Dendritic cell treated with granulocyte-macrophage colony-stimulating factor and Interleukin-4, amounts not matched to agents 40 ng/mL and 50 ng/mL, for 4 days (primary cell): ENCODE results near the gene RANBP3.
"Not testable (repeated sequence)": the region's sequence is repeated elsewhere in the genome, so short reads cannot be mapped to it uniquely, and the experiment has no call there.

Experiments
- H3K27ac Mint-ChIP-seq: one replicate; pipeline ENCODE4 v1.8.0; 2022; ENCODE audit warnings: mild to moderate bottlenecking, mixed read lengths
- H3K27me3 Mint-ChIP-seq: one replicate; pipeline ENCODE4 v1.8.0; 2022; ENCODE audit warnings: mild to moderate bottlenecking, mixed read lengths
- H3K36me3 Mint-ChIP-seq: one replicate; pipeline ENCODE4 v1.8.0; 2022; ENCODE audit warnings: low read depth, mixed read lengths
- H3K4me1 Mint-ChIP-seq: one replicate; pipeline ENCODE4 v1.8.0; 2022; ENCODE audit warnings: low read depth, mixed read lengths
- H3K4me3 Mint-ChIP-seq: one replicate; pipeline ENCODE4 v1.8.0; 2022; ENCODE audit warnings: mild to moderate bottlenecking, moderate library complexity, mixed read lengths
- H3K9me3 Mint-ChIP-seq: one replicate; pipeline ENCODE4 v1.8.0; 2022; ENCODE audit warnings: mixed read lengths
- intact Hi-C: fragments of 100-400 bp; cut with micrococcal nuclease; formaldehyde crosslinking; loops from one replicate; pipeline ENCODE4 v1.15.0; 2022

Gene RANBP3

GRCh38 chr19:5985837-5986236 lies 7.9 kb upstream of the RANBP3 start:
- not testable (repeated sequence) for H3K4me3 Mint-ChIP-seq
- H3K4me1 Mint-ChIP-seq = peaks cover 31% of the 10 kb centered on the region

GRCh38 chr19:5985098-5985783 lies 7.3 kb upstream of the RANBP3 start:
- peaks cover 26% of the 10 kb centered on the region for H3K4me1 Mint-ChIP-seq
- H3K4me3 Mint-ChIP-seq = no peak overlapping the region
- H3K27ac Mint-ChIP-seq = no peak overlapping the region
- intact Hi-C loops = no loop called here
- no peaks in the 10 kb centered on the region for H3K9me3 Mint-ChIP-seq
- H3K36me3 Mint-ChIP-seq = no peaks in the 10 kb centered on the region
- no peaks in the 10 kb centered on the region for H3K27me3 Mint-ChIP-seq

More at GRCh38 chr19:5985837-5986236, 7.9 kb upstream of the RANBP3 start:
- not testable (repeated sequence) for H3K27me3 Mint-ChIP-seq, H3K27ac Mint-ChIP-seq, H3K9me3 Mint-ChIP-seq, H3K36me3 Mint-ChIP-seq
- intact Hi-C loops = loop anchor here (2.0 kb wide), 1 partner anchor 37 kb away; no protein-coding TSS in a partner anchor

GRCh38 chr19:5984600-5984999 lies 6.7 kb upstream of the RANBP3 start:
- no peak overlapping the region for H3K27ac Mint-ChIP-seq
- no peak overlapping the region for H3K4me3 Mint-ChIP-seq
- H3K4me1 Mint-ChIP-seq = peaks cover 28% of the 10 kb centered on the region
- H3K9me3 Mint-ChIP-seq = no peaks in the 10 kb centered on the region
- H3K36me3 Mint-ChIP-seq = no peaks in the 10 kb centered on the region
- no peaks in the 10 kb centered on the region for H3K27me3 Mint-ChIP-seq
- intact Hi-C loops = no loop called here

- peaks cover under 1% of the 10 kb centered on the region for H3K36me3 Mint-ChIP-seq
- intact Hi-C loops = no loop called here
- no peaks in the 10 kb centered on the region for H3K9me3 Mint-ChIP-seq
- H3K4me1 Mint-ChIP-seq = peaks cover 34% of the 10 kb centered on the region
- H3K4me3 Mint-ChIP-seq = no peak overlapping the region
- no peak overlapping the region for H3K27ac Mint-ChIP-seq
- no peaks in the 10 kb centered on the region for H3K27me3 Mint-ChIP-seq
Observed at GRCh38 chr19:5983367-5983955, 5.5 kb upstream of the RANBP3 start.

DNA sequence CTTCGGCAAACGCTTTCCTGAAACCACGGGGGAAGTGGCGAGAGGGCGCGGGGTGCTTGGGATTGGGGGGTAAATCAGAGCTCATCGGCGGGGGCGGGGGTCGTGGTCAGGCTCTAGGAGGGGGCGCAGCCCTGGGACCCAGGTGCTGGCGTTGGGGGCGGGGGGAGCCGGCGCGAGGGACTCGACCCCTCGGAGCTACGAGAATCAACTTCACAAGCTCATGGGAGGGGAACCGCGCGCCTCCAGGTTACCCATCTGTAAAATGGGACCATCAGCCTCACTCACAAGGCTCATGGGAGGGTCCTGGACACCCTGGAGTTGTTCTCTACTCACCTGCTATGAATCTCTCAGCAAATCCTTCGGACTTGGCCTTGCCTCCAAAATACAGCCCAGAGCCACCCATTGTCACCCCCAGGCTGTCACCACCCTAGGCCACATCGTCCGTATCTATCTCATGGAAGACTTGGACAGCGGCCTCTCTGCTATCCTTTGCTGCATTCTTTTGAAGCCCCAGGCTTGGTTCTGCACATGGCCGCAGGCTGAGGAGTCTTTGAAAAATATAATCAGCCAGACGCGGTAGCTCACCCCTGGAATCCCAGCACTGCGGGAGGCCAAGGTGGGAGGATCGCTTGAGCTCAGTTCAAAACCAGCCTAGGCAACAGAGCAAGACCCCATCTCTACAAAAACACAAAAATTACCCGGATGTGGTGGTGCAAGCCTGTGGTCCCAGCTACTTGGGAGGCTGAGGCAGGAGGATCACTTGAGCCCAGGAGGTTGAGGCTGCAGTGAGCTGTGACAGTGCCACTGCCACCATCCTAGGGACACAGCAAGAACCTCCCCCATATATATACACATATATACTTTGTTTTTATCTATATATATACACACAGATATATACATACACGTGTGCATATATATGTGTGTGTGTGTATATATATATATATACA lies 939 bp upstream of the RANBP3 start:
- Mint-ChIP-seq H3K27me3 (no peaks in the 10 kb centered on the region), H3K27ac (peak overlapping the region; percentile 86), H3K4me1 (peaks cover 53% of the 10 kb centered on the region), H3K4me3 (peak overlapping the region; percentile 82), H3K36me3 (peaks cover 47% of the 10 kb centered on the region), H3K9me3 (no peaks in the 10 kb centered on the region)
- intact Hi-C loops = loop anchor here (1.0 kb wide), 1 partner anchor 76 kb away; the partner anchor contains the start of gene NDUFA11

- H3K4me1 Mint-ChIP-seq = peaks cover 58% of the 10 kb centered on the region
- H3K36me3 Mint-ChIP-seq = peaks cover 60% of the 10 kb centered on the region
- no peaks in the 10 kb centered on the region for H3K9me3 Mint-ChIP-seq
- no peaks in the 10 kb centered on the region for H3K27me3 Mint-ChIP-seq
- intact Hi-C loops = no loop called here
- peak overlapping the region; percentile 82 for H3K4me3 Mint-ChIP-seq
- peak overlapping the region; percentile 86 for H3K27ac Mint-ChIP-seq
Observed at GRCh38 chr19:5977222-5977784, 637 bp downstream of the RANBP3 start.

DNA sequence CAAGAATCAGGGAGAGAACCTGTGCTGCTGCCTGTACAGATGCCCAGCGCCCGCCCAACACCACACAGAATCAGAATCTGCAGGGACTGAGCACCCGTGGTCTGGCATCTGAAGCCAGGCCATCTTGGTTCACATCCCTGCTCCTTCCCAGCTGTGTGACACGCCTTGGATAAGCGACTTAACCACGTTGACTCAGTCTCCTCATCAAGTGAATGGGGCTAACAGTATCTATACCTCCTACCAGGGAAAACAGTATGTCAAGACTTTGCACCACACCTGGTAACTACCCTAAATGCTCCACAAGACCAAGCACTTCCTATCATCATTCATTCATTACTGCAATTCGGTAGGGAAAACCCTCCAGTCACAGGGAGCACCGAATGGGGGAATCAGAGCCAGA lies 1.2 kb downstream of the RANBP3 start:
- Mint-ChIP-seq H3K4me1 (peaks cover 63% of the 10 kb centered on the region), H3K9me3 (no peaks in the 10 kb centered on the region), H3K4me3 (peak overlapping the region; percentile 82), H3K27me3 (no peaks in the 10 kb centered on the region), H3K36me3 (peaks cover 65% of the 10 kb centered on the region), H3K27ac (peak overlapping the region; percentile 86)
- intact Hi-C loops = no loop called here

GRCh38 chr19:5975388-5975728 lies 2.6 kb downstream of the RANBP3 start:
- Mint-ChIP-seq H3K4me3 (no peak overlapping the region), H3K9me3 (no peaks in the 10 kb centered on the region), H3K27me3 (no peaks in the 10 kb centered on the region), H3K4me1 (peaks cover 67% of the 10 kb centered on the region), H3K36me3 (peaks cover 70% of the 10 kb centered on the region), H3K27ac (no peak overlapping the region)
- intact Hi-C loops = no loop called here

DNA sequence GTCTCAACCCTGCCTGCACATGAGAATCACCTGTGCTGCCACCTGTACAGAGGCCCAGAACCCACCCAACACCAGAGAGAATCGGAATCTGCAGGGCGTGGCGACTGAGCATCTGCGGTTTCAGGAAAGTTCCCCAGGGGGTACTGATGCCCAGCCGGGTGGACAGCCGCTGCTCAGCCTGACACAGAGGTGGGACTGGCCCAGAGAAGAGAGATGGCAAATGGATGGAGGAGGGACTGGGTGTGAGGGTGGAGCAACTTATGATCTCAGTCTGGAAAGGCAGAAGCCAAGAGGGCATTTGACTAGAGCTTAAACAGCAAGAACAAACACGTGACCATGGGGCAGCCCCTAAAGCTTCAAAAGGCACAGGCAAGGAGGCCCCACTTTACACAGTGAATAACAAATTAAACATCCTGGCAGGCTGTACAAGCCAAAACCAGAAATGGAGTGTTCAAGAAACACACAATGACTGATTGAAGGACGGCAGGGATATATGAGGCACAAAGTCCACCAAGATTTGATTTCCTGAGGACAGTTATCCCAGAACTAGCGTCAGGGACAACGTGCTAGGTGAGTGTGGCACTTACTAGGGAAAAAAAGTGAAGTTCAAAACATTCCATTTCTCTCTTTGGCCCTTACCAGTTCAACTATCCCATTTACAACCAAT lies 3.1 kb downstream of the RANBP3 start:
- H3K36me3 Mint-ChIP-seq = peaks cover 72% of the 10 kb centered on the region
- no peak overlapping the region for H3K27ac Mint-ChIP-seq
- intact Hi-C loops = no loop called here
- no peak overlapping the region for H3K4me3 Mint-ChIP-seq
- H3K27me3 Mint-ChIP-seq = no peaks in the 10 kb centered on the region
- peaks cover 70% of the 10 kb centered on the region for H3K4me1 Mint-ChIP-seq
- no peaks in the 10 kb centered on the region for H3K9me3 Mint-ChIP-seq

GRCh38 chr19:5973867-5974635 lies 3.9 kb downstream of the RANBP3 start:
- no peaks in the 10 kb centered on the region for H3K27me3 Mint-ChIP-seq
- H3K9me3 Mint-ChIP-seq = no peaks in the 10 kb centered on the region
- peaks cover 70% of the 10 kb centered on the region for H3K4me1 Mint-ChIP-seq
- H3K4me3 Mint-ChIP-seq = no peak overlapping the region
- intact Hi-C loops = no loop called here
- H3K36me3 Mint-ChIP-seq = peaks cover 72% of the 10 kb centered on the region
- no peak overlapping the region for H3K27ac Mint-ChIP-seq

GRCh38 chr19:5973376-5973775 lies 4.6 kb downstream of the RANBP3 start:
- H3K4me1 Mint-ChIP-seq = peaks cover 70% of the 10 kb centered on the region
- no peaks in the 10 kb centered on the region for H3K9me3 Mint-ChIP-seq
- no peaks in the 10 kb centered on the region for H3K27me3 Mint-ChIP-seq
- intact Hi-C loops = no loop called here
- H3K4me3 Mint-ChIP-seq = no peak overlapping the region
- H3K27ac Mint-ChIP-seq = no peak overlapping the region
- peaks cover 76% of the 10 kb centered on the region for H3K36me3 Mint-ChIP-seq

- Mint-ChIP-seq H3K9me3 (no peaks in the 10 kb centered on the region), H3K4me3 (no peak overlapping the region), H3K27me3 (no peaks in the 10 kb centered on the region), H3K36me3 (peaks cover 71% of the 10 kb centered on the region), H3K27ac (no peak overlapping the region), H3K4me1 (peaks cover 77% of the 10 kb centered on the region)
- intact Hi-C loops = no loop called here
Observed at GRCh38 chr19:5972355-5972731, 5.6 kb downstream of the RANBP3 start.
